ENCODE results near the gene DOC2A.

The DOC2A gene

GRCh38 chr16:30027588-30028437 is 17.0 kb upstream of the DOC2A start:
- no peak overlapping the region for H3K14ac ChIP-seq (ENCODE audit: low read length in 2 of 2)
- no peak overlapping the region for H3K4ac ChIP-seq (ENCODE audit: low read depth in 1 of 2, low read length in 2 of 2)
- no peak overlapping the region for H3K27ac ChIP-seq (ENCODE audit: low read length, poor library complexity, severe bottlenecking)
- peaks cover 80 to 88% of the 10 kb centered on the region in 2 experiments for H3K27me3 ChIP-seq (ENCODE audit: control insufficient read depth in 1 of 2, insufficient read depth in 1 of 2, low read length in 2 of 2)
- no peak overlapping the region for H2AK5ac ChIP-seq (ENCODE audit: low read length, severe bottlenecking)
- H3K36me3 ChIP-seq (ENCODE audit: control insufficient read depth in 1 of 2, insufficient read depth in 2 of 2, low read depth in 1 of 2, low read length in 2 of 2) = no peaks in the 10 kb centered on the region
- H3K9ac ChIP-seq (ENCODE audit: low read length) = no peak overlapping the region
- H2BK5ac ChIP-seq (ENCODE audit: low read depth, low read length, poor library complexity, severe bottlenecking) = no peak overlapping the region
- no peak overlapping the region for H4K8ac ChIP-seq (ENCODE audit: low read length)
- no peak overlapping the region for H3K4me2 ChIP-seq (ENCODE audit: low read length, poor library complexity, severe bottlenecking)
- H2BK120ac ChIP-seq (ENCODE audit: low read depth, low read length) = no peak overlapping the region
- H3K79me1 ChIP-seq (replicated peaks; ENCODE audit: low read length, poor library complexity, severe bottlenecking) = no peaks in the 10 kb centered on the region
- H3K9me3 ChIP-seq (ENCODE audit: control insufficient read depth, low read length) = no peaks in the 10 kb centered on the region
- no peak overlapping the region for H3K4me3 ChIP-seq (ENCODE audit: insufficient read depth in 1 of 2, low read depth in 1 of 2, low read length in 2 of 2)
- H2AFZ ChIP-seq (ENCODE audit: low read depth, low read length) = no peak overlapping the region
- H3K23ac ChIP-seq (ENCODE audit: low read length in 2 of 2) = no peak overlapping the region
- no peak overlapping the region for H3K18ac ChIP-seq (ENCODE audit: low read depth in 1 of 2, low read length in 2 of 2)
- H3K4me1 ChIP-seq (ENCODE audit: control insufficient read depth, insufficient read depth, low read depth, low read length) = peaks cover 12% of the 10 kb centered on the region
- WGBS = 58% methylated on average over 13 of the region's 13 CpGs
- no peak overlapping the region for H4K91ac ChIP-seq (ENCODE audit: low read length)
- H2BK15ac ChIP-seq (ENCODE audit: low read depth, poor library complexity, severe bottlenecking) = no peak overlapping the region
- DNase-seq = no peak
- H2BK12ac ChIP-seq (ENCODE audit: low read length in 2 of 2) = no peak overlapping the region

- Histone ChIP-seq H3K4me1 (ENCODE audit: control insufficient read depth, insufficient read depth, low read depth, low read length) (peaks cover 16% of the 10 kb centered on the region), H3K14ac (ENCODE audit: low read length in 2 of 2) (peak overlapping the region in 1 of 2 experiments; percentile 5), H2AK5ac (ENCODE audit: low read length, severe bottlenecking) (no peak overlapping the region), H4K8ac (ENCODE audit: low read length) (no peak overlapping the region), H3K4me2 (ENCODE audit: low read length, poor library complexity, severe bottlenecking) (no peak overlapping the region), H3K4me3 (ENCODE audit: insufficient read depth in 1 of 2, low read depth in 1 of 2, low read length in 2 of 2) (no peak overlapping the region), H2BK120ac (ENCODE audit: low read depth, low read length) (no peak overlapping the region), H3K36me3 (ENCODE audit: control insufficient read depth in 1 of 2, insufficient read depth in 2 of 2, low read depth in 1 of 2, low read length in 2 of 2) (no peaks in the 10 kb centered on the region), H2BK5ac (ENCODE audit: low read depth, low read length, poor library complexity, severe bottlenecking) (no peak overlapping the region), H3K9me3 (ENCODE audit: control insufficient read depth, low read length) (no peaks in the 10 kb centered on the region), H3K9ac (ENCODE audit: low read length) (no peak overlapping the region), H3K23ac (ENCODE audit: low read length in 2 of 2) (peak overlapping the region in 1 of 2 experiments; percentile 42), H4K91ac (ENCODE audit: low read length) (no peak overlapping the region), H2AFZ (ENCODE audit: low read depth, low read length) (no peak overlapping the region), H3K27me3 (ENCODE audit: control insufficient read depth in 1 of 2, insufficient read depth in 1 of 2, low read length in 2 of 2) (peaks cover 67 to 79% of the 10 kb centered on the region in 2 experiments), H2BK15ac (ENCODE audit: low read depth, poor library complexity, severe bottlenecking) (no peak overlapping the region), H3K4ac (ENCODE audit: low read depth in 1 of 2, low read length in 2 of 2) (no peak overlapping the region), H3K79me1 (replicated peaks; ENCODE audit: low read length, poor library complexity, severe bottlenecking) (no peaks in the 10 kb centered on the region), H3K27ac (ENCODE audit: low read length, poor library complexity, severe bottlenecking) (no peak overlapping the region), H3K18ac (ENCODE audit: low read depth in 1 of 2, low read length in 2 of 2) (no peak overlapping the region), H2BK12ac (ENCODE audit: low read length in 2 of 2) (no peak overlapping the region)
- WGBS = 88% methylated on average over 18 of the region's 18 CpGs
- no peak for DNase-seq
Measured at GRCh38 chr16:30026449-30026848, 15.6 kb upstream of the DOC2A start.

GRCh38 chr16:30025574-30025973 is 14.7 kb upstream of the DOC2A start:
- WGBS = 60% methylated on average over 7 of the region's 7 CpGs
- peaks cover 58 to 82% of the 10 kb centered on the region in 2 experiments for H3K27me3 ChIP-seq (ENCODE audit: control insufficient read depth in 1 of 2, insufficient read depth in 1 of 2, low read length in 2 of 2)
- H2AK5ac ChIP-seq (ENCODE audit: low read length, severe bottlenecking) = no peak overlapping the region
- DNase-seq = no peak
- no peak overlapping the region for H3K9ac ChIP-seq (ENCODE audit: low read length)
- H2AFZ ChIP-seq (ENCODE audit: low read depth, low read length) = no peak overlapping the region
- H3K4me3 ChIP-seq (ENCODE audit: insufficient read depth in 1 of 2, low read depth in 1 of 2, low read length in 2 of 2) = no peak overlapping the region
- no peak overlapping the region for H4K91ac ChIP-seq (ENCODE audit: low read length)
- no peak overlapping the region for H2BK120ac ChIP-seq (ENCODE audit: low read depth, low read length)
- H2BK5ac ChIP-seq (ENCODE audit: low read depth, low read length, poor library complexity, severe bottlenecking) = no peak overlapping the region
- peaks cover 14% of the 10 kb centered on the region for H3K4me1 ChIP-seq (ENCODE audit: control insufficient read depth, insufficient read depth, low read depth, low read length)
- H3K23ac ChIP-seq (ENCODE audit: low read length in 2 of 2) = no peak overlapping the region
- H3K4ac ChIP-seq (ENCODE audit: low read depth in 1 of 2, low read length in 2 of 2) = no peak overlapping the region
- no peaks in the 10 kb centered on the region for H3K9me3 ChIP-seq (ENCODE audit: control insufficient read depth, low read length)
- H3K79me1 ChIP-seq (replicated peaks; ENCODE audit: low read length, poor library complexity, severe bottlenecking) = no peaks in the 10 kb centered on the region
- no peak overlapping the region for H3K4me2 ChIP-seq (ENCODE audit: low read length, poor library complexity, severe bottlenecking)
- H2BK12ac ChIP-seq (ENCODE audit: low read length in 2 of 2) = no peak overlapping the region
- no peak overlapping the region for H4K8ac ChIP-seq (ENCODE audit: low read length)
- H3K18ac ChIP-seq (ENCODE audit: low read depth in 1 of 2, low read length in 2 of 2) = no peak overlapping the region
- H3K27ac ChIP-seq (ENCODE audit: low read length, poor library complexity, severe bottlenecking) = no peak overlapping the region
- H2BK15ac ChIP-seq (ENCODE audit: low read depth, poor library complexity, severe bottlenecking) = no peak overlapping the region
- H3K14ac ChIP-seq (ENCODE audit: low read length in 2 of 2) = no peak overlapping the region
- H3K36me3 ChIP-seq (ENCODE audit: control insufficient read depth in 1 of 2, insufficient read depth in 2 of 2, low read depth in 1 of 2, low read length in 2 of 2) = no peaks in the 10 kb centered on the region

- H2AFZ ChIP-seq (ENCODE audit: low read depth, low read length) = no peak overlapping the region
- H2BK120ac ChIP-seq (ENCODE audit: low read depth, low read length) = no peak overlapping the region
- no peak overlapping the region for H3K4ac ChIP-seq (ENCODE audit: low read depth in 1 of 2, low read length in 2 of 2)
- H2BK15ac ChIP-seq (ENCODE audit: low read depth, poor library complexity, severe bottlenecking) = no peak overlapping the region
- no peak overlapping the region for H3K18ac ChIP-seq (ENCODE audit: low read depth in 1 of 2, low read length in 2 of 2)
- peaks cover 11% of the 10 kb centered on the region for H3K4me1 ChIP-seq (ENCODE audit: control insufficient read depth, insufficient read depth, low read depth, low read length)
- H3K9ac ChIP-seq (ENCODE audit: low read length) = no peak overlapping the region
- peak overlapping the region in 1 of 2 experiments; percentile 44 for H3K14ac ChIP-seq (ENCODE audit: low read length in 2 of 2)
- no peak overlapping the region for H3K4me2 ChIP-seq (ENCODE audit: low read length, poor library complexity, severe bottlenecking)
- H2AK5ac ChIP-seq (ENCODE audit: low read length, severe bottlenecking) = no peak overlapping the region
- no peak overlapping the region for H3K27ac ChIP-seq (ENCODE audit: low read length, poor library complexity, severe bottlenecking)
- H3K36me3 ChIP-seq (ENCODE audit: control insufficient read depth in 1 of 2, insufficient read depth in 2 of 2, low read depth in 1 of 2, low read length in 2 of 2) = no peaks in the 10 kb centered on the region
- H3K79me1 ChIP-seq (replicated peaks; ENCODE audit: low read length, poor library complexity, severe bottlenecking) = no peaks in the 10 kb centered on the region
- H2BK12ac ChIP-seq (ENCODE audit: low read length in 2 of 2) = no peak overlapping the region
- H3K9me3 ChIP-seq (ENCODE audit: control insufficient read depth, low read length) = no peaks in the 10 kb centered on the region
- no peak overlapping the region for H4K8ac ChIP-seq (ENCODE audit: low read length)
- no peak for DNase-seq
- H3K23ac ChIP-seq (ENCODE audit: low read length in 2 of 2) = no peak overlapping the region
- no peak overlapping the region for H3K4me3 ChIP-seq (ENCODE audit: insufficient read depth in 1 of 2, low read depth in 1 of 2, low read length in 2 of 2)
- no peak overlapping the region for H2BK5ac ChIP-seq (ENCODE audit: low read depth, low read length, poor library complexity, severe bottlenecking)
- no peak overlapping the region for H4K91ac ChIP-seq (ENCODE audit: low read length)
- peaks cover 54 to 78% of the 10 kb centered on the region in 2 experiments for H3K27me3 ChIP-seq (ENCODE audit: control insufficient read depth in 1 of 2, insufficient read depth in 1 of 2, low read length in 2 of 2)
- WGBS = 80% methylated on average over 20 of the region's 20 CpGs
Measured at GRCh38 chr16:30025156-30025555, 14.3 kb upstream of the DOC2A start.

Data from mesenchymal stem cell (in vitro differentiated cells and primary cell).